Fibroblast of mammary gland (primary cell): ENCODE results near the gene DCHS1.

ENCODE experiments used
- DNase-seq: peaks from one replicate; pipeline ENCODE4 v3.0.0-alpha.2; 2010; ENCODE audit warnings: low read depth
- H3K4me3 ChIP-seq: 2 replicates; pipeline ENCODE4 v1.5.1; 2011; ENCODE audit warnings: low read depth, mild to moderate bottlenecking, low read length, moderate library complexity; ENCODE audit not compliant: control insufficient read depth
- TF ChIP-seq, protein P1 (sequence below): conservative IDR thresholded peaks from 2 replicates; pipeline ENCODE4 v1.5.1; 2011; ENCODE audit warnings: low read depth, low read length, inconsistent platforms; ENCODE audit not compliant: control insufficient read depth, insufficient read depth

DCHS1 gene

DNA sequence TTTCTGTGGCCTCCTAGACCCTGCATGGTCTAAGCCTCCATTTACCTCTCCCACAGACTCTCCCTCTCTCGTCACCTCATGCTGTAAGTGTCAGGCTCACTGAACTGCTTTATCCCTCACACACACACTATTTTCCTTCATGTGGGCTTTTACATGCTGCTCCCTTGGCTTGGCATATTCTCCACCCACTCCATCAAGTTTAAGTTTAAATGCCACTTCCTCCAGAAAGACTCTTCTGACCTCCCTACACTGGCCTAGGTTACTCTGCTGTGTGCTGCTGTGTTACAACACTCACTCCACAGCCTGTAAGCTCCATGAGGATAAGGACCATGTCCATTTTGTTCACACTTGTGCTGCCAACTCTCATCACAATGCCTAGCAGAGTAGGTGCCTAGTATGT lies 2.5 kb downstream of the DCHS1 start:
- no peak overlapping the region for H3K4me3 ChIP-seq
- TF ChIP-seq, protein P1, sequence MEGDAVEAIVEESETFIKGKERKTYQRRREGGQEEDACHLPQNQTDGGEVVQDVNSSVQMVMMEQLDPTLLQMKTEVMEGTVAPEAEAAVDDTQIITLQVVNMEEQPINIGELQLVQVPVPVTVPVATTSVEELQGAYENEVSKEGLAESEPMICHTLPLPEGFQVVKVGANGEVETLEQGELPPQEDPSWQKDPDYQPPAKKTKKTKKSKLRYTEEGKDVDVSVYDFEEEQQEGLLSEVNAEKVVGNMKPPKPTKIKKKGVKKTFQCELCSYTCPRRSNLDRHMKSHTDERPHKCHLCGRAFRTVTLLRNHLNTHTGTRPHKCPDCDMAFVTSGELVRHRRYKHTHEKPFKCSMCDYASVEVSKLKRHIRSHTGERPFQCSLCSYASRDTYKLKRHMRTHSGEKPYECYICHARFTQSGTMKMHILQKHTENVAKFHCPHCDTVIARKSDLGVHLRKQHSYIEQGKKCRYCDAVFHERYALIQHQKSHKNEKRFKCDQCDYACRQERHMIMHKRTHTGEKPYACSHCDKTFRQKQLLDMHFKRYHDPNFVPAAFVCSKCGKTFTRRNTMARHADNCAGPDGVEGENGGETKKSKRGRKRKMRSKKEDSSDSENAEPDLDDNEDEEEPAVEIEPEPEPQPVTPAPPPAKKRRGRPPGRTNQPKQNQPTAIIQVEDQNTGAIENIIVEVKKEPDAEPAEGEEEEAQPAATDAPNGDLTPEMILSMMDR = no peak
- DNase-seq = no peak

DNA sequence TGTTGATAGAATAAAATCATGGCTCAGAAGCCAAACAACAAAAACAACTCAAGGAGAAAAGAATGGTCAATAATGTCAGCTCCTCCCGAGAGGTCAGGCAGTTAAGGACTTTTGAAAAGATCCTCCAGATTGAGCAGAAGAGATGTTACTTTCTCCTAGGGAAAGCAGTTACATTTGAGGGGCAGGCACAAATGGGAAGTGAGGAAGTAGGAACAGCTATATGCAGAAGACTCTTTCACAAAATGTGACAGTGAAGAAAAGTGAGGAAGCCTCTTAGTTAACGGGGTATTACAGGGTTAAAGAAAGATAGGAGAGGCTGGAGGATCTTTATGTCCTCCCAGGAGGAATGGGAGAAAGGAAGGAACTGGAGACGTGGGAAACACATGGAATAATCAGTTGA lies 3.4 kb downstream of the DCHS1 start:
- no peak for DNase-seq
- TF ChIP-seq, protein P1 = no peak
- no peak overlapping the region for H3K4me3 ChIP-seq

DNA sequence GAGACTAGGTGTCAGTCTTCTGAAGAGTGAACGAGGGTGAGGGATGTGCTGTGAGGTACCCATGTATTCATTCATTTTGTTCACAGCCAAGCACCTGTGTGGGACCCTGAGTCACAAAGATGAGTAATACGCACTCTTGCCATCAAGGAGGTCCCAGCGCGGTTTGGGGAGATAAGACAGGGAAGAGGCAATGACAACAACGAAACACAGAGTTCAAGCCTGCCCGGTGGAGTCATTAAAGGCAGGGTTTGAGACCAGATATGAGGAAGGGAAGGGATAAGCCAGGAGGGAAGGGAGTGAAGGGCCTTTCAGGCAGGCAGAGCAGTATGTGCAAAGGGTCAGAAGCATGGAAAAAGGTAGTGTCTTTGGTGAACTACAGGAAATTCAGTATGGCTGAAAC lies 4.6 kb downstream of the DCHS1 start:
- TF ChIP-seq, protein P1 = no peak
- peak; percentile 57 for DNase-seq
- H3K4me3 ChIP-seq = no peak overlapping the region

DNA sequence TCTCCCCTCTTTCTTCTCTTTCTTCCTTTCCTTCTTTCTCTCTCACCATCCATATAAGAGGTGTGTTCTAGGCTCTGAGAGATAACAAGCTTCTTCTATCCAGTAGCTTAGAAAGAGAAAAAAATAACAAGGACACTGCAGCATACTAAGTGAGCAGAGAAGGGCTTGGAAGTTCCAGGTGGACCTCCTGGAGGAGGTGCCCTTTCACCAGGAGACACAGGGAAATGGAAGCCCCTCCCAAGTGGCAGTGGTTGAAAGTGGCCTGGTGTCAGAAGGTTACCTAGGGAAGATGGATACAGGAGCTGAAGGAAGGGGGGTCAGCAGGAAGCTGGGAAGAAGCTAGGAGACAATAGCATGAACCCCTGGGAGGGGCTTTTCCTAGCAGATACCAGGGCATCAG lies 5.5 kb downstream of the DCHS1 start:
- TF ChIP-seq, protein P1 = no peak
- H3K4me3 ChIP-seq = no peak overlapping the region
- DNase-seq = no peak

DNA sequence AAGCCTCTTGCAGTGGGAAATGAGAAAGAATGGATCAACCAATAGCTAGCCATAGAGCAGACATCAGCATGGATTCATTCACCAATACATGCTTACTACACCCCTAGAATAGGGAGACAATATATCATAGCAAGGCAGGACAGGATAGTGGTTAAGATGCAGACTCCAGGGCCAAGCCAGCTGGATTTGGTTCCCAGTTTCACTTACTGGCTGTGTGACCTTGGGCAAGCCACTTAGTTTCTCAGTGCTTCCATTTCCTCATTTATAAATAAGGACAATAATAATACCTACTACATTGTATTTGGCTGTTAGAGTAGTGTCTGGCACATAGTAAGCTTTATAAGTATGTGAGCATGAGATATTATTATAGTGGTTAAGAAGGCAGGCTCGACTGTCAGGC lies 7.1 kb downstream of the DCHS1 start:
- TF ChIP-seq, protein P1 = no peak
- no peak overlapping the region for H3K4me3 ChIP-seq

DNA sequence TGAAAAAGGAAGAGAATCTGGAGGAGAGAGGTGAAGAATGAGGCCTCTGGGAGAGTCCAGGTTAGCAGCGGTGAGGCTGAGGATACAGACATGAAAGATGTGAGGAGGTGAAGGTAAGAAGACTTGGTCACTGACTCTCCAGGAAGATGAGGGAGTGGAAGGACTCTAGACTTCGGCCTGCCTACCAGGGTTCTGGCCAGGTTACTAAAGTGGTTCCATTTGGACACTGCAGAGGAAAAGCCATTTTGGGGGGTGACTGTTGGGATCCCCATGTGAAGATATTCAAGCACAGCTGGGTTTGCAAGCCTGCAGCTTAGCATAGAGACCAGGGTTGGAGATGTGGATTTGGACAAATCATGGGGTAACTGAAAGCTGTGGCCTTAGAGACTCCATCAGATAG lies 7.8 kb downstream of the DCHS1 start:
- DNase-seq = no peak
- TF ChIP-seq, protein P1 = no peak
- H3K4me3 ChIP-seq = no peak overlapping the region

More for the DNA sequence above, 7.1 kb downstream of the DCHS1 start:
- DNase-seq = no peak
